ENCODE results near the gene FASN. TPM values are rescaled to one million over a fixed set of nuclear protein-coding genes. Genes with fewer than 3 reads are reported as not detected.
A peak's percentile ranks its signal among the peaks of the same experiment; 100 is the strongest.

The FASN gene
- total and polyA plus RNA-seq, 2 of the 13 experiments (the other 11 are each of a cell fraction or from before 2014, with no cell fraction given) = 51.7 to 101 TPM

GRCh38 chr17:82117139-82118090, 19.4 kb upstream of the FASN start (continued):
- TF ChIP-seq CREB3 (CRISPR knock-in tag; IDR thresholded peaks at IDR 0.05) (no peak), MIER3 (CRISPR knock-in tag; IDR thresholded peaks at IDR 0.05; ENCODE audit: borderline replicate concordance) (no peak), TAF1 (CRISPR knock-in tag; IDR thresholded peaks at IDR 0.05) (no peak), ELF1 (CRISPR knock-in tag; IDR thresholded peaks at IDR 0.05) (no peak), NFYB (CRISPR knock-in tag; IDR thresholded peaks at IDR 0.05) (no peak), ZNF232 (CRISPR knock-in tag; IDR thresholded peaks at IDR 0.05; ENCODE audit: borderline replicate concordance) (no peak), ZNF550 (CRISPR knock-in tag; IDR thresholded peaks at IDR 0.05; ENCODE audit: borderline replicate concordance) (no peak), SAP130 (CRISPR knock-in tag; IDR thresholded peaks at IDR 0.05; ENCODE audit: low read depth) (peak; percentile 50; the same call in 1 of the 2 replicates), KAT2B (IDR thresholded peaks at IDR 0.05; ENCODE audit: borderline replicate concordance, low read depth, low read length) (no peak), PBX2 (CRISPR knock-in tag; IDR thresholded peaks at IDR 0.05) (no peak), KDM2A (CRISPR knock-in tag; IDR thresholded peaks at IDR 0.05; ENCODE audit: borderline replicate concordance, low read depth) (no peak; the same call in 1 of the 2 replicates), WIZ (CRISPR knock-in tag; IDR thresholded peaks at IDR 0.05) (no peak), SKI (IDR thresholded peaks at IDR 0.05; ENCODE audit: partially characterized antibody) (no peak), ZNF34 (CRISPR knock-in tag; IDR thresholded peaks at IDR 0.05; ENCODE audit: borderline replicate concordance) (no peak), ZNF816 (CRISPR knock-in tag; IDR thresholded peaks at IDR 0.05; ENCODE audit: borderline replicate concordance) (no peak), THAP7 (CRISPR knock-in tag; IDR thresholded peaks at IDR 0.05) (no peak), SP140L (CRISPR knock-in tag; IDR thresholded peaks at IDR 0.05; ENCODE audit: borderline replicate concordance) (no peak)
- TF ChIP-seq, protein P1, sequence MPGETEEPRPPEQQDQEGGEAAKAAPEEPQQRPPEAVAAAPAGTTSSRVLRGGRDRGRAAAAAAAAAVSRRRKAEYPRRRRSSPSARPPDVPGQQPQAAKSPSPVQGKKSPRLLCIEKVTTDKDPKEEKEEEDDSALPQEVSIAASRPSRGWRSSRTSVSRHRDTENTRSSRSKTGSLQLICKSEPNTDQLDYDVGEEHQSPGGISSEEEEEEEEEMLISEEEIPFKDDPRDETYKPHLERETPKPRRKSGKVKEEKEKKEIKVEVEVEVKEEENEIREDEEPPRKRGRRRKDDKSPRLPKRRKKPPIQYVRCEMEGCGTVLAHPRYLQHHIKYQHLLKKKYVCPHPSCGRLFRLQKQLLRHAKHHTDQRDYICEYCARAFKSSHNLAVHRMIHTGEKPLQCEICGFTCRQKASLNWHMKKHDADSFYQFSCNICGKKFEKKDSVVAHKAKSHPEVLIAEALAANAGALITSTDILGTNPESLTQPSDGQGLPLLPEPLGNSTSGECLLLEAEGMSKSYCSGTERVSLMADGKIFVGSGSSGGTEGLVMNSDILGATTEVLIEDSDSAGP (CRISPR knock-in tag; IDR thresholded peaks at IDR 0.05; ENCODE audit: borderline replicate concordance) = no peak
- TF ChIP-seq, protein P2, sequence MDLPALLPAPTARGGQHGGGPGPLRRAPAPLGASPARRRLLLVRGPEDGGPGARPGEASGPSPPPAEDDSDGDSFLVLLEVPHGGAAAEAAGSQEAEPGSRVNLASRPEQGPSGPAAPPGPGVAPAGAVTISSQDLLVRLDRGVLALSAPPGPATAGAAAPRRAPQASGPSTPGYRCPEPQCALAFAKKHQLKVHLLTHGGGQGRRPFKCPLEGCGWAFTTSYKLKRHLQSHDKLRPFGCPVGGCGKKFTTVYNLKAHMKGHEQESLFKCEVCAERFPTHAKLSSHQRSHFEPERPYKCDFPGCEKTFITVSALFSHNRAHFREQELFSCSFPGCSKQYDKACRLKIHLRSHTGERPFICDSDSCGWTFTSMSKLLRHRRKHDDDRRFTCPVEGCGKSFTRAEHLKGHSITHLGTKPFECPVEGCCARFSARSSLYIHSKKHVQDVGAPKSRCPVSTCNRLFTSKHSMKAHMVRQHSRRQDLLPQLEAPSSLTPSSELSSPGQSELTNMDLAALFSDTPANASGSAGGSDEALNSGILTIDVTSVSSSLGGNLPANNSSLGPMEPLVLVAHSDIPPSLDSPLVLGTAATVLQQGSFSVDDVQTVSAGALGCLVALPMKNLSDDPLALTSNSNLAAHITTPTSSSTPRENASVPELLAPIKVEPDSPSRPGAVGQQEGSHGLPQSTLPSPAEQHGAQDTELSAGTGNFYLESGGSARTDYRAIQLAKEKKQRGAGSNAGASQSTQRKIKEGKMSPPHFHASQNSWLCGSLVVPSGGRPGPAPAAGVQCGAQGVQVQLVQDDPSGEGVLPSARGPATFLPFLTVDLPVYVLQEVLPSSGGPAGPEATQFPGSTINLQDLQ (CRISPR knock-in tag; IDR thresholded peaks at IDR 0.05) = no peak
- TF ChIP-seq, protein P3, sequence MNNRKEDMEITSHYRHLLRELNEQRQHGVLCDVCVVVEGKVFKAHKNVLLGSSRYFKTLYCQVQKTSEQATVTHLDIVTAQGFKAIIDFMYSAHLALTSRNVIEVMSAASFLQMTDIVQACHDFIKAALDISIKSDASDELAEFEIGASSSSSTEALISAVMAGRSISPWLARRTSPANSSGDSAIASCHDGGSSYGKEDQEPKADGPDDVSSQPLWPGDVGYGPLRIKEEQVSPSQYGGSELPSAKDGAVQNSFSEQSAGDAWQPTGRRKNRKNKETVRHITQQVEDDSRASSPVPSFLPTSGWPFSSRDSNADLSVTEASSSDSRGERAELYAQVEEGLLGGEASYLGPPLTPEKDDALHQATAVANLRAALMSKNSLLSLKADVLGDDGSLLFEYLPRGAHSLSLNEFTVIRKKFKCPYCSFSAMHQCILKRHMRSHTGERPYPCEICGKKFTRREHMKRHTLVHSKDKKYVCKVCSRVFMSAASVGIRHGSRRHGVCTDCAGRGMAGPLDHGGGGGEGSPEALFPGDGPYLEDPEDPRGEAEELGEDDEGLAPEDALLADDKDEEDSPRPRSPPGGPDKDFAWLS (CRISPR knock-in tag; IDR thresholded peaks at IDR 0.05; ENCODE audit: borderline replicate concordance) = no peak

All from HepG2 (cell line).